ENCODE measurements around the gene ALG8. TPM values are rescaled to one million over a fixed set of nuclear protein-coding genes. Genes with fewer than 3 reads are reported as not detected.

ALG8 gene
- total and polyA plus RNA-seq, 2 of the 8 experiments (the other 6 are each of a cell fraction or from before 2014, with no cell fraction given) = 66.7 to 84.3 TPM

DNA sequence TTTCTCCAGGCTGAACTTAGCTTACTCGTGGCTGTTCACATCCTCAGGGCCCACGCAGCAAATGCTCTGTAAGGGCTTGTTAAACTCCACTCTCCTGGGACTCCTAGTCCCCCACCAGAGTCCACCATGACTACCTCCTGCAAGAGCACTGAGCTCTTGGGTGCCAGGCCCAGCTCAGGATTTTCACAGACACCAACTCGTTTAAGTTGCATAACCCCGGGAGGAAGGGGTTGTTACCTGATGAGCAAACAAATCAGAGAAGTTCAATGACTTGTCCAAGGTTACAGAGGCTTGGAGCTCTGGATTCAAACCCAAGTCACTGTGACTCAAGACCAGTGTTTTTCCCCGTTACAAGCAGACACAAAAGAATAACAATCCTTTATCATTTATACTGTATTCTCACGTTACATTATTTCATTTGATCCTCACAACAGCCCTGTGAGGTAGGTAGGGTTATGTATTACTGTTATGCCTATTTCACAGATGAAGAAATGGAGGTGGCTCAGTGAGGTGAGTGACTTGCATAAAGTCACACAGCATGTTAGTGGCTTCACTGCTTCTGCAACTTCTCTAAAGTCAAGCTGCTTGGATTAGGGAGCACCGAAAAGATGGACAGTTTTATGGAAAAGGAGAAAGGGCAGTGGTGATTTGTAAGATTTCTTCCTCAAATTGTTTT, 31.6 kb upstream of the ALG8 start:
- Histone ChIP-seq H3K4me2 (ENCODE audit: insufficient read depth in 1 of 2, low read depth in 2 of 2, low read length in 2 of 2) (no peak overlapping the region), H3K9me3 (ENCODE audit: insufficient read depth in 2 of 2, low read depth in 1 of 2, low read length in 1 of 2) (no peaks in the 10 kb centered on the region), H3K4me3 (ENCODE audit: extremely low read depth in 1 of 4, insufficient read depth in 2 of 4, low read depth in 3 of 4, low read length in 4 of 4) (no peak overlapping the region), H3K79me1 (ENCODE audit: low read depth, low read length) (no peaks in the 10 kb centered on the region), H3K23ac (ENCODE audit: insufficient read length) (no peak overlapping the region), H3K23me2 (ENCODE audit: low read depth, low read length) (no peaks in the 10 kb centered on the region), H4K20me1 (replicated peaks in 1 of 2; ENCODE audit: control insufficient read depth in 1 of 2, insufficient read depth in 2 of 2, low read length in 2 of 2) (no peaks in the 10 kb centered on the region), H2AFZ (ENCODE audit: low read length) (no peak overlapping the region), H4K5ac (ENCODE audit: insufficient read length, low read depth, low read length) (no peak overlapping the region), H2BK20ac (ENCODE audit: low read length) (no peak overlapping the region), H2BK15ac (ENCODE audit: low read length) (no peak overlapping the region), H3K56ac (replicated peaks; ENCODE audit: insufficient read length, low read depth, low read length) (no peak overlapping the region), H3K4me1 (replicated peaks in 1 of 4; ENCODE audit: control insufficient read depth in 3 of 4, insufficient read depth in 4 of 4, low read length in 3 of 4) (no peaks in the 10 kb centered on the region), H4K91ac (replicated peaks; ENCODE audit: insufficient read length, low read length) (no peak overlapping the region), H3K4ac (replicated peaks; ENCODE audit: insufficient read length, low read depth, low read length) (no peak overlapping the region), H3K27me3 (replicated peaks in 1 of 4; ENCODE audit: control insufficient read depth in 3 of 4, extremely low read depth in 1 of 4, insufficient read depth in 3 of 4, low read length in 3 of 4) (no peaks in the 10 kb centered on the region), H3K18ac (ENCODE audit: extremely low read depth, low read length) (no peak overlapping the region), H4K8ac (ENCODE audit: extremely low read depth, insufficient read depth, low read length) (0 out of 2 replicates have a peak overlapping the region, but pooled peaks have one; percentile 14), H3K9ac (replicated peaks in 1 of 4; ENCODE audit: extremely low read depth in 1 of 4, low read depth in 3 of 4, low read length in 3 of 4) (no peak overlapping the region), H3K27ac (ENCODE audit: low read depth, low read length) (no peak overlapping the region), H3K79me2 (ENCODE audit: control insufficient read depth in 1 of 2, insufficient read depth in 2 of 2, low read length in 2 of 2) (no peaks in the 10 kb centered on the region), H3K14ac (ENCODE audit: insufficient read length) (no peak overlapping the region), H2BK12ac (ENCODE audit: low read depth, low read length) (no peak overlapping the region), H2BK5ac (ENCODE audit: low read depth, low read length) (no peak overlapping the region), H2AK5ac (ENCODE audit: low read depth, low read length) (no peak overlapping the region), H3K36me3 (ENCODE audit: control insufficient read depth in 2 of 4, insufficient read depth in 4 of 4, low read length in 3 of 4) (no peaks in the 10 kb centered on the region), H2BK120ac (replicated peaks; ENCODE audit: low read depth, low read length) (no peak overlapping the region)
- 86% methylated on average over 7 of the region's 7 CpGs; no CpG with 5 or more reads in 1 of the 2 experiments for WGBS, 2 experiments (ENCODE audit: extremely low coverage in 1 of 2, insufficient coverage in 1 of 2, insufficient read length in 1 of 2, insufficient replicate concordance in 2 of 2, low coverage in 1 of 2, low lambda C conversion rate in 2 of 2, missing lambda C conversion rate in 1 of 2)
- DNase-seq (ENCODE audit: low read depth in 1 of 2, low spot score in 2 of 2) (no peak), FAIRE-seq (no peak)
- ChIA-PET CTCF (ENCODE audit: partially characterized antibody) (interaction anchor here (1.2 to 1.4 kb wide), 2 partner anchors 11 to 22 kb away, joined by 3 to 4 read pairs; no protein-coding TSS in a partner anchor), POLR2A (ENCODE audit: partially characterized antibody) (interaction anchor here (0.7 kb wide), 1 partner anchor 66 kb away, joined by 3 read pairs; no protein-coding TSS in a partner anchor)
- TF ChIP-seq SUZ12 (IDR thresholded peaks at IDR 0.05; ENCODE audit: low read length) (no peak), CREB1 (IDR thresholded peaks at IDR 0.05) (no peak), TBP (IDR thresholded peaks at IDR 0.05; ENCODE audit: low read depth, low read length) (no peak), RFX5 (IDR thresholded peaks at IDR 0.05; ENCODE audit: borderline replicate concordance, low read depth, low read length) (no peak), KDM5A (IDR thresholded peaks at IDR 0.05; ENCODE audit: low read length) (no peak), SRF (IDR thresholded peaks at IDR 0.05; ENCODE audit: low read depth, low read length) (no peak), EGR1 (IDR thresholded peaks at IDR 0.05; ENCODE audit: borderline replicate concordance, low read depth, low read length) (no peak), RBBP5 (IDR thresholded peaks at IDR 0.05; ENCODE audit: borderline replicate concordance, low read depth, low read length) (no peak), EZH2 (IDR thresholded peaks at IDR 0.05; ENCODE audit: low read depth, low read length, severe bottlenecking) (no peak), TAF7 (optimal IDR thresholded peaks at IDR 0.05; ENCODE audit: borderline replicate concordance, low read depth, low read length) (no peak), EP300 (IDR thresholded peaks at IDR 0.05; ENCODE audit: borderline replicate concordance in 1 of 2, low read depth in 2 of 2, low read length in 2 of 2) (no peak), CHD1 (IDR thresholded peaks at IDR 0.05; ENCODE audit: low read depth, low read length) (no peak), CBX5 (IDR thresholded peaks at IDR 0.05; ENCODE audit: low read depth, low read length) (no peak)
